Epithelial cell of proximal tubule (primary cell): ENCODE measurements around the gene CTDSP2. TPM values are rescaled to one million over a fixed set of nuclear protein-coding genes. Genes with fewer than 3 reads are reported as not detected.

ENCODE experiments used
- DNase-seq: peaks from one replicate; pipeline ENCODE4 v3.0.0-alpha.2; 2011; ENCODE audit warnings: low read depth
- H3K4me3 ChIP-seq: 2 replicates; pipeline ENCODE4 v1.5.1; 2011; ENCODE audit warnings: low read depth, mild to moderate bottlenecking, low read length
- total RNA-seq: library from RNA; depleted of rRNA; stranded (reverse); fragments of >200 nt; gene quantifications from 2 replicates; pipeline ENCODE4 v1.2.3, GENCODE V29; 2015
- TF ChIP-seq, protein P1 (sequence below): conservative IDR thresholded peaks from 2 replicates; pipeline ENCODE4 v1.5.1; 2012; ENCODE audit warnings: low read depth, mild to moderate bottlenecking, low read length

The CTDSP2 gene
- total RNA-seq, 1 donor from 2014 or later = 53.1 TPM

DNA sequence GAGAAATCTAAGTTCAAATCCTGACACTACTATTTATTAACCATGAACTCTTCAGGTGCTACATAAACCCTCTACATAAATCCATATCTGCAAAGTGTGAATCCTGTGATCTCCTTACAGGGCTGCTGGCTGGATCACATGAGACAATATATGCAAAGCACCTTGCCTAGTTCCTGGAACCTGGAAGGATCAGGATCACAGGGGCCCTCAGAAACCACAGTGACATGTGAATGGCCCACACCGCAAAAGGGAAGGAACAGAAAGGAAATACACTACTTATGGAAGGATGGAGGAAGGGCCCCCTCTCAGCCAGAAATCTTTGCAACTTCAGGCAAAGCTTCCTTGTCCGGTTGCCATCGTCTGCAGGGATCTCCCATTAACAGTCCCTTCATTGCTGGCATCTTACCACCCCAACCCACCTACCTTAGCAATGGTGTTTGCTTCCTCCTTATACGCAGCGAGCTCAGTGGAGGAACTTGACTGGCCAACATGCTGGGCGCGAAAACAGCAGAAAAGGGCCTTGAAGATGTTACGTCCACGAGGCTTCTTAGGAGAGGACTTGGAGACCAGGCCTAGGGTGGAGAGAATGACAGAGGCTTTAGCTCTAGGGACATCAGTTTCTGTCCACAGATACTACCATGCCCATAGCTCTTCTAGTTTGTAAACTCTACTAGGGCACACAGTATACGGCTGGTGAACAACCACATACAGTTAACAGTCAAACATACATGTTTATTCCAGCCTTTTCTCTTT lies 17.3 kb downstream of the CTDSP2 start:
- no peak overlapping the region for H3K4me3 ChIP-seq
- TF ChIP-seq, protein P1, sequence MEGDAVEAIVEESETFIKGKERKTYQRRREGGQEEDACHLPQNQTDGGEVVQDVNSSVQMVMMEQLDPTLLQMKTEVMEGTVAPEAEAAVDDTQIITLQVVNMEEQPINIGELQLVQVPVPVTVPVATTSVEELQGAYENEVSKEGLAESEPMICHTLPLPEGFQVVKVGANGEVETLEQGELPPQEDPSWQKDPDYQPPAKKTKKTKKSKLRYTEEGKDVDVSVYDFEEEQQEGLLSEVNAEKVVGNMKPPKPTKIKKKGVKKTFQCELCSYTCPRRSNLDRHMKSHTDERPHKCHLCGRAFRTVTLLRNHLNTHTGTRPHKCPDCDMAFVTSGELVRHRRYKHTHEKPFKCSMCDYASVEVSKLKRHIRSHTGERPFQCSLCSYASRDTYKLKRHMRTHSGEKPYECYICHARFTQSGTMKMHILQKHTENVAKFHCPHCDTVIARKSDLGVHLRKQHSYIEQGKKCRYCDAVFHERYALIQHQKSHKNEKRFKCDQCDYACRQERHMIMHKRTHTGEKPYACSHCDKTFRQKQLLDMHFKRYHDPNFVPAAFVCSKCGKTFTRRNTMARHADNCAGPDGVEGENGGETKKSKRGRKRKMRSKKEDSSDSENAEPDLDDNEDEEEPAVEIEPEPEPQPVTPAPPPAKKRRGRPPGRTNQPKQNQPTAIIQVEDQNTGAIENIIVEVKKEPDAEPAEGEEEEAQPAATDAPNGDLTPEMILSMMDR = no peak
- no peak for DNase-seq

DNA sequence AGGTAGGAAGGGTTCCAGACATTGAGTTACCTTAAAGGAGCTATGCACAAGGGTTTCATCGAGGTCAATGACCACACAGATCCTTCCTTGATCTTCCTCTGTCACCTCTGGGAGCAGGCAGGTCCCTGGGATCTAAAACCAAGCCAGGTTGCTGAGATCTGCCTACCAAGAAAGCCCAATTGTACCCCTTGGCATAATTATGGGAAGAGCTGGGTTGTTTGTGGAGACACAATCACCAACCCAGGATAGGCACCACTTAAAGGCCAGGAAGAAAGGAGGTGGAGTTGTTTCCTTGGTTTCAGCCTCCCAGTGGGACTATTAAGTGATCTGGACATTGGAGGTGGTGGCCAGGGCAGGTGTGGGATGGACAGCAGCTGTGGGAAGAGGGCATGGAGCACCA lies 19.6 kb downstream of the CTDSP2 start:
- no peak for DNase-seq
- H3K4me3 ChIP-seq = no peak overlapping the region
- TF ChIP-seq, protein P1 = no peak

DNA sequence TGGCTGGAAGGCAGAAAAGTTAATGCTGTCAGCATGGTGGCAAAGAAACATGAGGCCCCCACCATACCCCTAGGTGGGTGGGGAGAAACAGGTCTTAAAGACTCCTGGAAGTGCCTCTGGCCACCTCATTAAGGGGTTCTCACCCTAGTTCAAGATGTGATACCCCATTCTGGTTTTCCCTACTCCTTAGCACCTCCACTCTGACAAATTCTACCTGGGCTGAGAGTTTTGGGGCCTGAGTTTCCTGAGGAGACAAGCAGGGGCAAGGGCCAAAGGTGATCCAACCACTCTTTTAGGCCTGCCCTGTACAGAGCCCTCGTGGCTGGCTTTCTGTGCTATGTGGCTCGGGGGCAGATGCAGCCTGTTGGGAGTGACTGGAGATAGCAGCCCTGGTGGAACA lies 20.1 kb downstream of the CTDSP2 start:
- TF ChIP-seq, protein P1 = no peak
- no peak overlapping the region for H3K4me3 ChIP-seq
- no peak for DNase-seq

DNA sequence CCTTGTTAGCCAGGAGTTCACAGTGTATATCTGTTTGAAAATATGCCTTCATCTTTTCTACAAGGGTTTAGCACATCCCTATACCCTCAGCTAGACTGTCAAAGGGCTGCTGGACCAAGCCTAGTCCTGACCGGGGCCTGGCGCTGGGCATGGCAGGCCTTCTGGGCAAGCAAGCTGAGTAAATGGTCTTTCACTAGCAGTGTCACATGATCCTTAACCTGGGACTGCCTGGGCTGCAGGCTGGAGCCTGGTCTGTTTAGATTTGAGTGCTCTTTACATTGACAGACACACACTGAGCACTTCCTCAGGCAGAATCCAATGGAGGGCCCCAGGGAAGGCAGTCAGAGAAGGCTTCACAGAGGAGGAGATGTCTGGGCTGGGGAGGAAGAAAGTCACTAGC lies 21.1 kb downstream of the CTDSP2 start:
- TF ChIP-seq, protein P1 = no peak
- no peak for DNase-seq
- H3K4me3 ChIP-seq = no peak overlapping the region

DNA sequence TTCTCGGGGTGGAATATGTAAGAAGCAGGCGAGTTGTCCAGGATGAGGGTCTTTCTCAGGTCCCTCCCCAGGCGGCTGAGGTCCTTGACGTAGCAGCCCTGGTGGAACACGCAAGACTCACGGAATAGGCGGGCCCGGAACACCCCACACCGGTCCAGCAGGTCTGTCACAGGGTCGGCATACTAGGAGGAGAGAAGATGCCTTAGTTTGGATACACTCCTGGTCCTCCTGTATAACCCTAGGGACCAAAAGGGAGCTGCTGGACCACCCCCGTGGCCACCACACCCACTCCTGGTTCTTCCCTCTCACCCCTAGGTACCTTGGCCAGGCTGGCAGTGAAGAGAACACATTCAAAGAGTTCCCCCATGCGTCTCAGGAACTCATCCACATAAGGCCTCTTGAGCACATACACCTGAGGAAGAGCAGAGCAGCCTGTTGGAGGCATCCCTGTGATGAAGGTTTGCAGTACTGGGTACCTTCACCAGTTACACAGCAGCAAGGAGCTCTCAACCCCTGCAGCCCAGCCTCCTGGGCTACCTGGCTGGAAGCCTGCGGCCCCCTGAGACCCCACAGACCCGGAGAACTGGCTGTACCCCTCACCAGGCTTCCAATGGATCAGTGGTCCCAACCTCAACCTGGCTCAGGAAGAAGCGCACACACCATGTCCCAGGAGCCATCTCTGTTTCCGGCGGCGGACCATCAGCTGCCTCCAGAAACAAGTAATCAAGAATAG lies 22.5 kb downstream of the CTDSP2 start:
- DNase-seq = no peak
- TF ChIP-seq, protein P1 = no peak
- H3K4me3 ChIP-seq = no peak overlapping the region

DNA sequence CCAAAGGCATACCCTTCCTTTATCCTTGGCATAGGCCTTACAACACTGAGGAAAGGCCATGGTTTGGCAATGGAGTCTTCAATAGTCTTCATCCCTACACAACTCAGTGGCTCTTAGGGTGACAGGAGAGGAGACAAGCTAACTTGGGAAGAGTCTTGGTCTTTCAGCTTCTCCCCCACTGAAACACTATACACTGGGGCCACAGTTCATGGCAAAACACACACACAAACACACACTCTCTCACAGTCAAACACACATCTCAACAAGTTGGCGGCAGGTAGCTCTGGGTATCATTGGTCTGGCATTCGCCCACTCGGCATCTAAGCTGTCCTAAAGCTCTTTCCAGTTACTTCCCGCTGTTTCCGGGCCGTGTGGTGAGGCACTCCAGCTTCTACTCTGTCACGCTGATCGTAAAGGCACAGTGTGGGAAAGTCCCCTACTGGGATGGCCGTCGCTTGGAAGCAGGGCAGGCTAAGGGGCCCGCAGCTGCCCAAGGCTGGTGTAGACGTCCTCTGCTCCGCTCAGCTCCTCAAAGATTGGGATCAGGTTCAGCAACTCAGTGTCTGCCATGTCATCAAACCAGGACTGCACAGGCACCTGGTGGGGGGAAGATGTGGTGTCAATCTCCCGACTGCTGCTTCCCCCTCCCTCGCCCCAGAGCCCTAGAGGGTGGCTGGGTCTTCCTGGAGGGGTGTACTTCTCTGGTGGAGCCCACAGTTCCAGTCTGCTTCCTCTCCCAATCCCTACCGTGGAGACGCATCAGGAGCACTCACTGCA lies 23.2 kb downstream of the CTDSP2 start:
- DNase-seq = no peak
- TF ChIP-seq, protein P1 = no peak
- no peak overlapping the region for H3K4me3 ChIP-seq
